WERI-Rb-1 (cell line): ENCODE measurements around the gene PSG3.
"Not testable (repeated sequence)": the region's sequence is repeated elsewhere in the genome, so short reads cannot be mapped to it uniquely, and the experiment has no call there.

ENCODE experiments used
- DNase-seq: peaks from one replicate; pipeline ENCODE4 v3.0.0-alpha.2; 2020
- H3K27ac ChIP-seq: fragments of 250-450 bp; sonication (Bioruptor Pico); 2 replicates; pipeline ENCODE4 v1.5.1; 2020; ENCODE audit warnings: mild to moderate bottlenecking, moderate library complexity
- H3K27me3 ChIP-seq: fragments of 250-450 bp; sonication (Bioruptor Pico); 2 replicates; pipeline ENCODE4 v1.5.1; 2021; ENCODE audit warnings: mild to moderate bottlenecking, low read depth, moderate library complexity; ENCODE audit not compliant: insufficient read depth, severe bottlenecking
- H3K36me3 ChIP-seq: fragments of 250-450 bp; sonication (Bioruptor Pico); 2 replicates; pipeline ENCODE4 v1.5.1; 2020; ENCODE audit warnings: mild to moderate bottlenecking, moderate library complexity
- H3K4me3 ChIP-seq: 2 replicates; pipeline ENCODE4 v1.5.1; 2011; ENCODE audit warnings: low read depth, mild to moderate bottlenecking, control low read depth, low read length
- H3K9me3 ChIP-seq: fragments of 250-450 bp; sonication (Bioruptor Pico); 2 replicates; pipeline ENCODE4 v1.5.1; 2021; ENCODE audit warnings: mild to moderate bottlenecking, moderate library complexity; ENCODE audit not compliant: severe bottlenecking
- TF ChIP-seq, protein P1 (sequence below): IDR thresholded peaks from 2 replicates; pipeline ENCODE4 v1.5.1; 2011; ENCODE audit warnings: low read depth, mild to moderate bottlenecking, control low read depth, inconsistent platforms, low read length

The PSG3 gene

DNA sequence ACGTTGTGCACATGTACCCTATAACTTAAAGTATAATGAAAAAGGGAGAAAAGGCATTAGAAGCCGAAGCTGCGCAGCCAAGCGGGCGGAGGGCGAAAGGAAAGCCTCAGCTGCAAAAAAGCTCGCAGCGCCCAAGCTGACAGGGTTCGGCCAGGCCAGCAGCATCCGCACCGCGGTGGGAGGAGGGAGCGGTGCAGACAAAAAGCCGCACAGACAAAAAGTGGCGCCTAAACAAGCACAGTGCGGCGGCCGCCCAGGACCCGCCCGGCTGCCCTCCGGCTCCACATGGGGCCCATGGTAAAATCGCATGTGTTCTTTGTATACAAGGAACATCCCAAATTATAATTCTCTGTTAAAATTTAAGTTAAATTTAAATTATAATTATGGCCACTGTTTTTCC lies 42.4 kb downstream of the PSG3 start:
- TF ChIP-seq, protein P1, sequence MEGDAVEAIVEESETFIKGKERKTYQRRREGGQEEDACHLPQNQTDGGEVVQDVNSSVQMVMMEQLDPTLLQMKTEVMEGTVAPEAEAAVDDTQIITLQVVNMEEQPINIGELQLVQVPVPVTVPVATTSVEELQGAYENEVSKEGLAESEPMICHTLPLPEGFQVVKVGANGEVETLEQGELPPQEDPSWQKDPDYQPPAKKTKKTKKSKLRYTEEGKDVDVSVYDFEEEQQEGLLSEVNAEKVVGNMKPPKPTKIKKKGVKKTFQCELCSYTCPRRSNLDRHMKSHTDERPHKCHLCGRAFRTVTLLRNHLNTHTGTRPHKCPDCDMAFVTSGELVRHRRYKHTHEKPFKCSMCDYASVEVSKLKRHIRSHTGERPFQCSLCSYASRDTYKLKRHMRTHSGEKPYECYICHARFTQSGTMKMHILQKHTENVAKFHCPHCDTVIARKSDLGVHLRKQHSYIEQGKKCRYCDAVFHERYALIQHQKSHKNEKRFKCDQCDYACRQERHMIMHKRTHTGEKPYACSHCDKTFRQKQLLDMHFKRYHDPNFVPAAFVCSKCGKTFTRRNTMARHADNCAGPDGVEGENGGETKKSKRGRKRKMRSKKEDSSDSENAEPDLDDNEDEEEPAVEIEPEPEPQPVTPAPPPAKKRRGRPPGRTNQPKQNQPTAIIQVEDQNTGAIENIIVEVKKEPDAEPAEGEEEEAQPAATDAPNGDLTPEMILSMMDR: no peak
- Histone ChIP-seq H3K36me3 (no peaks in the 10 kb centered on the region), H3K27me3 (peaks cover 71% of the 10 kb centered on the region), H3K27ac (no peak overlapping the region), H3K4me3 (no peak overlapping the region), H3K9me3 (peaks cover 3% of the 10 kb centered on the region)
- no peak for DNase-seq

DNA sequence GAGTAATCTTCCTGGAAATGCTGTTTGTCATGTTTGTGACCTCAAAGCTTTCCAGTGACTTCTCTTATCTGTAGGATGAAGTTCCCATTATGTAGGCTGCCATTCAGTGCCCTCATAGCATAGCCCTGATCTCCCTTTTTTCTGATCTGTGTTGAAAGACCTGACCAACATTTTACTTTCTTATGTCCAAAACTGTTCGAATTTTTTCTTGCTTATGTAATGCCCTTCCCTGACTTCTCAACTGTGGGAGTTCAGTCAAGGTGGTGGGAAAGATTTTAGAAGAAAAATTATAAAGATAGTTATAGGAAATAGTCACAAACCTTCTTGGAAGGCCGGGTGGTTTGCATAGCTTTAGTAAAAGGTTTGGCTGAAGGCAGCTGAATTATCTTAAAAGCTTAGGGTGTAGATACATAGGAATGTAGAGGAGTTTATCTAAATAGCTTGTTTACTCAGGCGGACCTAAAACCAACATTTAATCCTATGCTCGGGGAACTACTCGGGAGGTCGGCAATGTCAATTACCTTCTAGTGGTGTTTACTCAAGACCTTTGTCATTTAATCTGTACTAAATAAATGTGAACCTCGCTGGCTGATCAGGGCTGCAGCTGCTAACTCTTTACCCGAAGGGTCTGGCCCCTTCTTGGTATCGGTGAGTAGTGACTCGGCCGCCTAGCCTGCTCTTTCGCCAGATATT lies 44.3 kb downstream of the PSG3 start:
- no peak for DNase-seq
- TF ChIP-seq, protein P1: no peak
- Histone ChIP-seq H3K27me3 (peaks cover 67% of the 10 kb centered on the region), H3K36me3 (no peaks in the 10 kb centered on the region), H3K4me3 (no peak overlapping the region), H3K9me3 (peaks cover 3% of the 10 kb centered on the region), H3K27ac (no peak overlapping the region)

DNA sequence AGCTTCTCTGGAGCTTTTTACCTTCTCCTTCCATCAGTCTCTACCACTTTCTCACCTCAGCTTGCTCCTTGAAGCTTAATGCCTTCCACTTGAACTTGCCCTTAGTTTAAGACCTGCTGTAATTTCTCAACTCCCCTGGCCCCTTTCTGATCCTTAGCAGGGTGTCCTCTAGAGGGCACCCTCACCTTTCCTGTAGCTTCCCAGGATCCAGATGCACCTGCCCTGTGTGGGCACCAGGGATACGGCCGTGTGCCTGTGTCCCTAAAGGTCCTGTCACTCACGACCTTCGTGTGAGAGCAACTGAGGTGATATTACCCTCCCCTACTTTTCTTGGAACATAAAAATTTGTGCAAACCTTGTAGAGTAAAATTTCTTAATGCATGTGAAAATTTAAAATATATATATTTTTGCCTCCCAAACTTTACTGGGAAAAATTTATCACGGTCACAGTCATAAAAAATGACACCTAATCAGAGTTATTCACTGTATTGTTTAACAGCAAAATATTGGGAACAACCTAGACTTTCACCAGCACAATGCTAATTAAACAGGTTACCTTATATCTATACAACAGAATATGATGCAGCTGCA lies 46.4 kb downstream of the PSG3 start:
- Histone ChIP-seq H3K36me3 (no peaks in the 10 kb centered on the region), H3K9me3 (peaks cover 3% of the 10 kb centered on the region), H3K4me3 (no peak overlapping the region), H3K27ac (no peak overlapping the region), H3K27me3 (peaks cover 58% of the 10 kb centered on the region)
- DNase-seq: peak; percentile 35
- TF ChIP-seq, protein P1: peak; percentile 56

DNA sequence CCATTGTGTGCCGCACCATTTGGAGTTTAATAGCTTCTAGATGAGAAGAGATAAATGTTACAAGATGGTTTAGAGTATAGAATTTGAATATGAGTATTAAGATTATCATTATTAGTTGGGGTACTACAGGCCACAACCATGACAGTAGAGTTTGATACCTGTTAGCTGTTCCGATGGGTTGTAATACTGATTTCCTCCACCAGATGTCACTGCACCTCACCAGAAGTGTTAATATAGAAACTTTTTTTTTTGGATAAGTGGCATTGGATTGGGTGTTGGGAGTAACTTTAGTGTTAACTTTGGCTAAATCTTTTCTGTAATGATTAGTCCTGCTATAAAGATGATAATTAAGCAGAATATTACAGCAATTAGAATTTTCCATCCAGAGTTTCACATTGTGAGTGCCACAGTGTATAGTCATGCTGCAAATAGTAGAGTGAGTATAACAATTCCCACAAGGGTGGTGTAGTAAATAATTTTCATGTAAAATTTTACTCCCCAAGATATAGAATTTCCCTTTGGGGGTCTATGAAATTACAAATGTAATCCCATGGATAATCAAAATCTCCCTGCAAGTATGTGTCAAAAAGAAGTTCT lies 56.3 kb downstream of the PSG3 start:
- Histone ChIP-seq H3K9me3 (peaks cover 12% of the 10 kb centered on the region), H3K27me3 (peaks cover 14% of the 10 kb centered on the region)
- no peak for DNase-seq

DNA sequence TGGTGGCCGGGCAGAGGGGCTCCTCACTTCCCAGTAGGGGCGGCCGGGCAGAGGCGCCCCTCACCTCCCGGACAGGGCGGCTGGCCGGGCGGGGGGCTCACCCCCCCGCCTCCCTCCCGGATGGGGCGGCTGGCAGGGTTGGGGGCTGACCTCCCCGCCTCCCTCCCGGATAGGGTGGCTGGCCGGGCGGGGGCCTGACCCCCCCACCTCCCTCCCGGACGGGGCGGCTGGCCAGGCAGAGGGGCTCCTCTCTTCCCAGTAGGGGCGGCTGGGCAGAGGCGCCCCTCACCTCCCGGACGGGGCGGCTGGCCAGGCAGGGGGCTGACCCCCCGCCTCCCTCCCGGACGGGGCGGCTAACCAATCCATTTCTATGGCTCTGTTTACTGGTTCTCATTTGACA lies 64.0 kb downstream of the PSG3 start:
- not testable (repeated sequence) for H3K9me3 ChIP-seq, H3K36me3 ChIP-seq, H3K4me3 ChIP-seq, H3K27ac ChIP-seq, DNase-seq
- peaks cover 16% of the 10 kb centered on the region for H3K27me3 ChIP-seq

More for the DNA sequence above, 56.3 kb downstream of the PSG3 start:
- Histone ChIP-seq H3K27ac (no peak overlapping the region), H3K36me3 (no peaks in the 10 kb centered on the region), H3K4me3 (no peak overlapping the region)
- TF ChIP-seq, protein P1: peak; percentile 36; the same call in 1 of the 2 replicates

DNA sequence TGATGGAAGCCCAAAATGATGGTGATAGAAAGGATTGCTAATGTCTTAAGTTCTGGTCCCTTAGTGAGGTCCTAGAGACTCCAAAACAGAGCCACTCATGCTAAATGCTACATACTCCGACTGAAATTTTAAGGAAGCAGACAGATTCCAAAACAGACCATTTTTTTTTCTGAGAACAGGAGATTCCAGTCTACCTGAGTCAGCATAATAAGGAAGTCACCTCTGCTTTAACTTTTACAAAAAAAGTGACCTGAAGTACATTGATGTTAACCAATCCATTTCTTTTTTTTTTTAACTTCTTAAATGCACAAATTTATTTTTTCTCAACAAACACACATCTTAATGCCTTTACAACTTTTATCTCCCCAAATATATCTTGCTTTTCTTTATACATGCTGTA lies 65.7 kb downstream of the PSG3 start:
- not testable (repeated sequence) for H3K36me3 ChIP-seq

More for the DNA sequence above, 65.7 kb downstream of the PSG3 start:
- not testable (repeated sequence) for H3K9me3 ChIP-seq, H3K4me3 ChIP-seq, DNase-seq, H3K27ac ChIP-seq
- peaks cover 30% of the 10 kb centered on the region for H3K27me3 ChIP-seq
